Testis (tissue), 3 donors: ENCODE measurements around the gene ESYT1. TPM values are rescaled to one million over a fixed set of nuclear protein-coding genes. Genes with fewer than 3 reads are reported as not detected.
A peak's percentile ranks its signal among the peaks of the same experiment; 100 is the strongest.

Experiments
- DNase-seq: peaks from one replicate; pipeline ENCODE4 v3.0.0-alpha.2; 2019
- H3K27ac ChIP-seq, 2 donors: fragments of 200-600 bp; sonication (generic); one replicate each; pipeline ENCODE4 v1.5.1; 2019
- H3K27me3 ChIP-seq: fragments of 200-600 bp; sonication (generic); one replicate; pipeline ENCODE4 v1.5.1; 2019
- H3K36me3 ChIP-seq: fragments of 200-600 bp; sonication (generic); one replicate; pipeline ENCODE4 v1.5.1; 2017; ENCODE audit warnings: low read depth; ENCODE audit errors: missing control alignments
- H3K4me1 ChIP-seq: fragments of 200-600 bp; sonication (generic); one replicate; pipeline ENCODE4 v1.5.1; 2019
- H3K4me3 ChIP-seq, 2 donors: fragments of 200-600 bp; sonication (generic); one replicate each; pipeline ENCODE4 v1.5.1; 2017 to 2019
- H3K9me3 ChIP-seq: fragments of 200-600 bp; sonication (generic); one replicate; pipeline ENCODE4 v1.5.1; 2017
- CTCF ChIP-seq, 3 experiments: fragments of 450-650 bp in 2 of 3; fragments of 200-600 bp in 1 of 3; sonication (generic) in 1 of 3; IDR thresholded peaks; one replicate each; pipeline ENCODE4 v1.5.1; 2016 to 2019; ENCODE audit warnings: antibody characterized with exemption in 3 of 3, mild to moderate bottlenecking in 2 of 3, moderate library complexity in 1 of 3
- POLR2A ChIP-seq: fragments of 450-650 bp; IDR thresholded peaks from one replicate; pipeline ENCODE4 v1.6.1; 2017; ENCODE audit warnings: antibody characterized with exemption, mild to moderate bottlenecking, moderate library complexity
- WGBS, 2 donors: methylation state at CpG; one replicate each; pipeline ENCODE4 v1.1.5; 2018; 5-methylcytosine and 5-hydroxymethylcytosine counted together
- intact Hi-C: fragments of 100-400 bp; cut with DNase I; formaldehyde crosslinking; loops from one replicate; pipeline ENCODE4 v1.15.1; 2023; ENCODE audit warnings: low total_unique reads
- polyA plus RNA-seq: library from polyadenylated mRNA; stranded (reverse); fragments of 350-450 nt; fragmentation: Illumina TruSeq; extraction: RNeasy Lipid Tissue Mini Kit (QIAGEN cat#74804); gene quantifications from one replicate; pipeline ENCODE4 v1.2.3, GENCODE V29; 2014; ENCODE audit warnings: low read depth, low replicate concordance; ENCODE audit not compliant: insufficient read depth
- total RNA-seq, 2 donors: library from RNA; depleted of rRNA; stranded (reverse); fragments of >200 nt; gene quantifications; one replicate each; pipeline ENCODE4 v1.2.3, GENCODE V29; 2016

ESYT1 gene
- total and polyA plus RNA-seq, 3 donors from 2014 or later = 50.8 to 99.8 (median 72.0) TPM

DNA sequence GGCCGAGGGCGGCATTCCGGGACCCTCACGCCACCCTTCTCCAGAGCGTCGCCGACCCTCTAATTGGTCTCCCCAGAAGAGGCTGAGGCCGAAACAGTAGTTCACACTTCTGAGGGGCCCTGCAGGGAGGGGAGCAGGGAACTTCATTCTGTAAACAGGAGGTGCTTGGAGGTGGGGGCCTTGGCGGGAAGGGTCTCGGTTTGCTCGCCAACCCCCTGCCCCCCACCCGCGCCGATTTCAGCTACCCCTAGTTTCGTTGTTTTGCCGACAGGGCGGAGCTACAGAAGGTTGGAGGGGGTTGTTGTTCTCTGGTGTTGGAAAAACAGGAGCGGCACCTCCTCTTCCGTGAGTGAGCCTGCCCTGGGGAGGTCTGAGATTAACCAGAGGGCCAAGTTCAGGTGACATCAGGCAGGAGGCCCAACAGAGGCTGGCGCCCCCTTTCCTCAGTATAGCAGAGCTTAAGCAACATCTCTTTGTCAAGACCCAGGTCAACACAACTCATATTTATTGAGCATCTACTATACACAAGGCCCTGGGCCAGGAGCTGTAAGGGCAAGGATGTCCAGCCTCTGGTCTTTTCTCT is 47.4 kb upstream of the ESYT1 start:
- TF ChIP-seq POLR2A (no peak), CTCF (IDR thresholded peaks at IDR 0.05) (no peak)
- Histone ChIP-seq H3K27me3 (no peaks in the 10 kb centered on the region), H3K9me3 (no peaks in the 10 kb centered on the region), H3K27ac (no peak overlapping the region), H3K4me3 (peak overlapping the region; percentile 39 to 42), H3K4me1 (peaks cover 7% of the 10 kb centered on the region), H3K36me3 (no peaks in the 10 kb centered on the region)
- no peak for DNase-seq
- intact Hi-C loops = no loop called here
- 17 to 59% methylated on average over 2 to 20 of the region's 20 CpGs for WGBS, 2 donors

GRCh38 chr12:56081393-56082347 is 46.4 kb upstream of the ESYT1 start:
- peaks cover 7% of the 10 kb centered on the region for H3K4me1 ChIP-seq
- H3K9me3 ChIP-seq = no peaks in the 10 kb centered on the region
- H3K27me3 ChIP-seq = no peaks in the 10 kb centered on the region
- H3K4me3 ChIP-seq = no peak overlapping the region
- no peak for DNase-seq
- intact Hi-C loops = no loop called here
- TF ChIP-seq CTCF (IDR thresholded peaks at IDR 0.05) (no peak), POLR2A (no peak)
- H3K36me3 ChIP-seq = no peaks in the 10 kb centered on the region
- H3K27ac ChIP-seq = no peak overlapping the region
- WGBS, 2 donors = 48 to 58% methylated on average over 6 of the region's 6 CpGs

DNA sequence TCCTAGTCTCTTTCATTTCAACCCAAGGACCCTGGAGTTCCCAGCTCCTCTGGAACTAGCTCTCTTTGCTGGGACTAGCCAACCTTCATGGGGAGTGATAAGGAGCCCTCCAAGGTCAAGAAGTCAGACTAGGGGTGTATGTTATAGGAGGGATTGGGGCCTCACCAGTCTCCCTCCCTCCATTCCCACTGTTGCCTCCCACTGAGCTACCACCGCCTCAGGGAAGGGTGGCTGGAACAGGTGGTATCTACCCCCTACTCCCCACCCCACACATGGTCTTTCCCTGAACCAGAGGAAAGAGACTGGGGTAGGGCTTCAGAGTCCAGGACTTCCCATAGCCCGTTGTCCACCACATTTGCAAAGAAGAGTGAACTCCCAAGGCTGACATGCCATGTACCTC is 45.7 kb upstream of the ESYT1 start:
- H3K4me1 ChIP-seq = peaks cover 7% of the 10 kb centered on the region
- H3K27ac ChIP-seq = no peak overlapping the region
- no peak for TF ChIP-seq POLR2A
- no peak for TF ChIP-seq CTCF (IDR thresholded peaks at IDR 0.05)
- intact Hi-C loops = no loop called here
- DNase-seq = no peak
- H3K4me3 ChIP-seq = no peak overlapping the region
- no peaks in the 10 kb centered on the region for H3K36me3 ChIP-seq
- H3K27me3 ChIP-seq = no peaks in the 10 kb centered on the region
- WGBS, 2 donors = 42 to 71% methylated on average over 1 to 2 of the region's 2 CpGs
- H3K9me3 ChIP-seq = no peaks in the 10 kb centered on the region

DNA sequence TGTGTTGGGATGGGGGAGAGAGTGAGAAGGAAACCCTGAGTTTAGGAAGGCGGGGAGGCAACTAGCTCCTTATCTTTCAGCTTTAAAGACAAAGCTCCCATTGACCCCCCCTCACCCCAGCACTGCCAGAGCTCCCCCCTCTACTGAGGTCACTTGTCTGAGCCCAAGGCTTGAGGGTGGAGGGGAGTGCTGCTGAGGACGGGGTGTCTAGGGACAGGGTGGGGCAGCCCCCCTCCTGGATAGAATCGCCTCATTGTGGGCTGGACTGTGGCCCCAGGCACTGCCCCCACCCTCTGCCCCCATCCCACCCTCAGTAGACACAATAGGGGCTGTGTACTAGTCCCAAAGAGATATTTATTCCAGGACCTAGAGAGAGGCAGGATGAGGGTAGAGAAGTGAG is 45.1 kb upstream of the ESYT1 start:
- no peak for TF ChIP-seq CTCF (IDR thresholded peaks at IDR 0.05)
- TF ChIP-seq POLR2A = no peak
- DNase-seq = no peak
- H3K36me3 ChIP-seq = no peaks in the 10 kb centered on the region
- peaks cover 7% of the 10 kb centered on the region for H3K4me1 ChIP-seq
- intact Hi-C loops = no loop called here
- no peak overlapping the region for H3K27ac ChIP-seq
- no peak overlapping the region for H3K4me3 ChIP-seq
- H3K27me3 ChIP-seq = no peaks in the 10 kb centered on the region
- 53 to 68% methylated on average over 3 of the region's 3 CpGs for WGBS, 2 donors
- no peaks in the 10 kb centered on the region for H3K9me3 ChIP-seq
